Upper lobe of left lung (tissue), 4 donors: ENCODE data around the gene RASGEF1C.

Experiments
- CTCF ChIP-seq, 6 experiments: fragments of 450-650 bp in 4 of 6; fragments of 200-600 bp in 2 of 6; sonication (generic) in 2 of 6; IDR thresholded peaks; one replicate each; pipeline ENCODE4 v1.5.1; 2016 to 2019; ENCODE audit warnings: antibody characterized with exemption in 6 of 6
- EP300 ChIP-seq, 4 donors: sonication (generic); formaldehyde crosslinking; IDR thresholded peaks; one replicate each; pipeline ENCODE4 v1.5.1; 2017; ENCODE audit warnings: antibody characterized with exemption in 4 of 4, control low read depth in 2 of 4
- POLR2A ChIP-seq, 4 donors: fragments of 450-650 bp; IDR thresholded peaks; one replicate each; pipeline ENCODE4 v1.5.1; 2016 to 2017; ENCODE audit warnings: antibody characterized with exemption in 4 of 4, mild to moderate bottlenecking in 2 of 4
- POLR2AphosphoS5 ChIP-seq, 2 donors: sonication (generic); formaldehyde crosslinking; IDR thresholded peaks; one replicate each; pipeline ENCODE4 v1.5.1; 2017; ENCODE audit warnings: antibody characterized with exemption in 2 of 2

GRCh38 chr5:180230017-180230416 is 21.0 kb upstream of the RASGEF1C start:
- TF ChIP-seq POLR2AphosphoS5 (IDR thresholded peaks at IDR 0.05) = no peak
- TF ChIP-seq CTCF (IDR thresholded peaks at IDR 0.05) = no peak
- TF ChIP-seq POLR2A (IDR thresholded peaks at IDR 0.05) = no peak
- TF ChIP-seq EP300 (IDR thresholded peaks at IDR 0.05) = no peak
